Ammon's horn (tissue), 1 donor: ENCODE measurements around the gene SEC22A.

Source experiments
- DNase-seq: peaks from one replicate; pipeline ENCODE4 v3.0.0-alpha.2; 2016; ENCODE audit warnings: low spot score

SEC22A gene

DNA sequence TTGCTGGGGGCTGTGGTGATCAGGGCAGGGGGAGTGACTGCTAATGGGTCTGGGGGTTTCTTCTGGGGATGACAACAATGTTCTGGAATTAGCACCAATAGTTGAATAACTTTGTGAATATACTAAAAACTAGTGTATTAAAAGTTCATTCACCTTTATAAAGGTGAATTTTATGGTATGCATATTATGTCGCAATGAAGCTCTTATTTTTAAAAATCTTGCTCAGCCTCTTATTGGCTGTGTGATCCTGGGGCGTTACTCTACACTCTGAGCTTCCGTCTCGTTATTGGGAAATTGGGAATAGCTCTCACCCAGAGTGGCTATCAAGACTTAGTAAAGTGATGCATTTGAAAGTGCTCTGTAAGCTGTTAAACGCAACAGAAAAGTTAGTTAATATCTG, 105.3 kb downstream of the SEC22A start:
- no peak for DNase-seq

DNA sequence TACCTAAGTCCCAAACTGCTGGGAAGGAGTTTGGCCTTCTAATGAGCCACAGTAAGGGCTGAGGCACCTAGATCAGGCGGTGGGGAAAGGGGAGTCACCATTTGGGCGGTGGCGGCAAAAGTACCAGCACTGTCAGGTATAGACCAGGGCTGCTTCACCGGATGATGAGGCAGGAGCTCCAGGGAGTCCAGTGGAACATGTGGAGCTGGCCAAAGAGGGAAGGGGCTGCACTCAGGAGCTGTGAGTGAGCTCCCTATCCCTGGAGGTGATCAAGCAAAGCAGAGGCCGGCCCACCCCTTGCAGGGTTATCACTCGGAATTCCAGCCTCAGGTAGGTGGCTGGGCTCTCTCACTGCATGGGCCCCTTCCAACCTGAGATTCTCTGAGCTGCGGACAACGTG, 108.4 kb downstream of the SEC22A start:
- no peak for DNase-seq

GRCh38 chr3:123310741-123311140, 109.0 kb downstream of the SEC22A start:
- DNase-seq: no peak

DNA sequence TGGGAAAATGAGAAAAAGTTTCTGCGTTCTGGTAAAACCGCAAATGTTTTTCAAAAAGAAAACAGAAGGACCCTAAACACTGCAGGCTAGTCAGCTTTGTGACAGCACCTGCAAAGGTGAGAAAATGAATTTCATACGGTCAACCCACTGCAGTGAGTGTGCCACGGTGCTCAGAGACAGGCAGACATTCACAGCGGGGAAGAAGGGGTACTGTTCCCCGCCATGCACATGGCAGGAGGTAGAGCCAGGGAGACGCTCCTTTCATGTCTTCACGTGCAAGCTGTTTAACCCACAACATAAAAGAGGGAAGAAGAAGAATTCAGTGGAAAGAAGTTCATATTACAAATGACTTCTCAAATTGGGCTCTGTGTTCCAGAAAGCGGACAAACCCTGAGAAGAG, 109.5 kb downstream of the SEC22A start:
- DNase-seq: no peak

- DNase-seq: no peak
Measured at GRCh38 chr3:123312331-123313265, 110.9 kb downstream of the SEC22A start.

- DNase-seq: no peak
Measured at GRCh38 chr3:123313889-123314288, 112.1 kb downstream of the SEC22A start.

DNA sequence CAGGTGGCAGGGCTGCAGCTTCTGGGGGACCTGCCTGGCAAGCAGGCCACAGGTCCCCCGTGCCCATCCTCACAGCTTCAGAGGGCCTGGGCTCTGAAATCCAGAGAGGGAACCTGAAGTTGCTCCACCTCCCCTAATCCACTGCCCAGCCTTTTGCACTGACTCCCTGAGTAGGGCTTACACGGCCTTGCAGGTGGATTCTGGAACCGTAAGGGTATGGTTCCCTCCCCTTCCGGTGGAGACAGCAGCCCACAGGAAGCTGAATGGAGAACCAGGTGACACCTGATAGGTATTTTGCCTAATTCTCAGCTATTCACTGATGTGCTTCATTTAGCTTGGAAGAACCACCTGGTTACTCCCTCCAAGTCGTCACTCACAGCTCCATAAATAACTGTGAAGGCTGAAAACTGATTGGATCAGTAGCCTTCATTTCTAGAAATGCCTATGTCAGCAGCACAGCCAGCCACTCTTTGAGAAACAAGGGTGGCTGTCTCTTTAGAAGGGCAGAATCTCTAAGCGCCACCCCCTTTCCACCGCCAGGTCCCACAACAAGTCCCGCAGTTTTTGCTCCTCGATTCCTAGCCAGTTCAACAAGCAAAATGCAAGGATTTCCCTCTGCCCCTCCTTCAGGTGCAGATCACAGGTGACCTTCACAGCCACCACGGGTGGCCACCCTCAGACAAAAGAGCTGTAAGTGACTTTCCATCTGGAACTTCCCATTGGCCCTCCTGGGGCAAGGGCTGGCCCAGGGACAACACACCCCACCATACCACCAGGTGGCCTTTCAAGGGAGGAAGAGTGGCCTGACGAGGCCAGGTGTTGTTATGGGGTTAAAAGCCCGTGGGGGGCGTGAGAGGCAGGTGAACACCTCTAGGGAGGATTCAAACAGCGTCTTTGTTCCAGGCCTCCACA, 112.9 kb downstream of the SEC22A start:
- no peak for DNase-seq

- DNase-seq: no peak
Measured at GRCh38 chr3:123315271-123315595, 113.5 kb downstream of the SEC22A start.

- DNase-seq: no peak
Measured at GRCh38 chr3:123317716-123318115, 116.0 kb downstream of the SEC22A start.

DNA sequence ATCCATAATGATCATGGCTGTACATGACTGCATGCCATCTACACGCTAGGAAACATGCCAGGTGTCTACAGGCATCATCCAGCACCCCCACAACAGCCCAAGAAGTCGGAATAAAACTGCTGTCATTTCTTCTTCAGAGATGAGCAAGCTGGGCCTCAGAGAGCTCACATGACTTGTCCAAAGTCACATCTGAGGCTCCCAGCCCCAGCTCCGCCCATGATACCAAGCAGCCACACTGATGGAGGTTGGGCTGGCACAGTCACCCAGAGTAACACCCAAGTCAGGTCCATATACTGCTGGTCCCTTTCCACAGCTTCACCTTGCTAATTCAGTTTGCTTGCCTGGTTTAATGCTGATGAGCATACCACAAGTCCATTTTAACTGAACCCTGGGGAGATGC, 116.6 kb downstream of the SEC22A start:
- DNase-seq: no peak

DNA sequence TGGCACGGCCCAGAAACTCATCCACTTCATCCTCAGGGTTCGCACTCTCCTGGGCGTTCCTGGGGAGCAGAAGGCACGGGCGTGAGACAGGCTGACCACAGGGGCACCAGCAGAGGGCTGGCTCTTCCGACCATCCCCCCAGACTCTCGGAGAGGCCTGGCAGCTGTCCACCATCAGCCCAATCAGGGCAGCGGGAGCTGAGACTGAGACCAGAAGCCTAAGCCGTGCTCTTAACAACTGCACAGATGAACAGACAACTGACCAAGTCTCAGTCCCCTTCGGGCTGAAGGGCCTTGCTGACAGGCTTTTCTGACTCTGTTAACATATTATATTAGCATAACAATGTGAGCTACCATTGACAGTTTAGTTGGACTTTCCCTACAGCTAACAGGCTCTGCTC, 118.0 kb downstream of the SEC22A start:
- DNase-seq: no peak

- no peak for DNase-seq
Measured at GRCh38 chr3:123320221-123320620, 118.5 kb downstream of the SEC22A start.

DNA sequence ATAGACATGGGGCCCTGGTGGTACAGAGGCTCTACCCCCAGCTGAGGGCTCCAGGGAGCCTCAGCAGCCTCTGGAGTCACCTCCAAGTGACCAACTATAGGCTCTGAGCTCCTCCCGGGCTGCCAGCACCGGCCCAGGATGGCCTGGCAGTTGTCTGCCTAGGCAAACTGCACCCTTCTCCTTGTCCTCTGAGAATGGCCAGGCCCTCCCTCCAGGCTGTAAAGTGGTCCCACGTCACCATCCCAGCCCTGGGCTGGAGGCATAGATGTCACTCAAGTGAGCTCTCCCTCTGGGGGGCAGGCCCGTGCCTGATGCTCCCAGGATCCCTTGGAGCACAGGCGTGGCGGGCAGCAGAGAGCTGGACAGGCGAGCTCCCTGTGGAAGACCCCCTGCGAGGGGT, 120.1 kb downstream of the SEC22A start:
- DNase-seq: no peak

- no peak for DNase-seq
Measured at GRCh38 chr3:123322866-123323265, 121.1 kb downstream of the SEC22A start.
